ENCODE data around the gene CDY2B.
"Not testable (repeated sequence)": the region's sequence is repeated elsewhere in the genome, so short reads cannot be mapped to it uniquely, and the experiment has no call there.

The CDY2B gene

GRCh38 chrY:17880120-17880519 lies at the start of gene CDY2B:
CDY2B (minus strand) TSS chrY:17880220; CDS start chrY:17879892, 328 bp downstream.
- FAIRE-seq: not testable (repeated sequence)

GRCh38 chrY:17908009-17908408 lies 28.0 kb upstream of the CDY2B start:
- not testable (repeated sequence) for FAIRE-seq

GRCh38 chrY:17907351-17907750 lies 27.3 kb upstream of the CDY2B start:
- not testable (repeated sequence) for FAIRE-seq

GRCh38 chrY:17881697-17882096 lies 1.7 kb upstream of the CDY2B start:
- FAIRE-seq: not testable (repeated sequence)

- FAIRE-seq: not testable (repeated sequence)
Observed at GRCh38 chrY:17876767-17877166, 3.3 kb downstream of the CDY2B start.

- not testable (repeated sequence) for FAIRE-seq
Observed at GRCh38 chrY:17875401-17875800, 4.6 kb downstream of the CDY2B start.

- FAIRE-seq: not testable (repeated sequence)
Observed at GRCh38 chrY:17871194-17871903, 8.7 kb downstream of the CDY2B start.

GRCh38 chrY:17870737-17871136 lies 9.3 kb downstream of the CDY2B start:
- not testable (repeated sequence) for FAIRE-seq

- FAIRE-seq: not testable (repeated sequence)
Observed at GRCh38 chrY:17867850-17868249, 12.2 kb downstream of the CDY2B start.

GRCh38 chrY:17860634-17861033 lies 19.4 kb downstream of the CDY2B start:
- FAIRE-seq: not testable (repeated sequence)

GRCh38 chrY:17856963-17857848 lies 22.8 kb downstream of the CDY2B start:
- not testable (repeated sequence) for FAIRE-seq

GRCh38 chrY:17856508-17856907 lies 23.5 kb downstream of the CDY2B start:
- FAIRE-seq: not testable (repeated sequence)

- not testable (repeated sequence) for FAIRE-seq
Observed at GRCh38 chrY:17849131-17849530, 30.9 kb downstream of the CDY2B start.

GRCh38 chrY:17832149-17832548 lies 47.9 kb downstream of the CDY2B start:
- FAIRE-seq: not testable (repeated sequence)

Data from G401.6 (cell line).